ENCODE results near the gene ARHGAP36.

Gene ARHGAP36, protein sequence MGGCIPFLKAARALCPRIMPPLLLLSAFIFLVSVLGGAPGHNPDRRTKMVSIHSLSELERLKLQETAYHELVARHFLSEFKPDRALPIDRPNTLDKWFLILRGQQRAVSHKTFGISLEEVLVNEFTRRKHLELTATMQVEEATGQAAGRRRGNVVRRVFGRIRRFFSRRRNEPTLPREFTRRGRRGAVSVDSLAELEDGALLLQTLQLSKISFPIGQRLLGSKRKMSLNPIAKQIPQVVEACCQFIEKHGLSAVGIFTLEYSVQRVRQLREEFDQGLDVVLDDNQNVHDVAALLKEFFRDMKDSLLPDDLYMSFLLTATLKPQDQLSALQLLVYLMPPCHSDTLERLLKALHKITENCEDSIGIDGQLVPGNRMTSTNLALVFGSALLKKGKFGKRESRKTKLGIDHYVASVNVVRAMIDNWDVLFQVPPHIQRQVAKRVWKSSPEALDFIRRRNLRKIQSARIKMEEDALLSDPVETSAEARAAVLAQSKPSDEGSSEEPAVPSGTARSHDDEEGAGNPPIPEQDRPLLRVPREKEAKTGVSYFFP

DNA sequence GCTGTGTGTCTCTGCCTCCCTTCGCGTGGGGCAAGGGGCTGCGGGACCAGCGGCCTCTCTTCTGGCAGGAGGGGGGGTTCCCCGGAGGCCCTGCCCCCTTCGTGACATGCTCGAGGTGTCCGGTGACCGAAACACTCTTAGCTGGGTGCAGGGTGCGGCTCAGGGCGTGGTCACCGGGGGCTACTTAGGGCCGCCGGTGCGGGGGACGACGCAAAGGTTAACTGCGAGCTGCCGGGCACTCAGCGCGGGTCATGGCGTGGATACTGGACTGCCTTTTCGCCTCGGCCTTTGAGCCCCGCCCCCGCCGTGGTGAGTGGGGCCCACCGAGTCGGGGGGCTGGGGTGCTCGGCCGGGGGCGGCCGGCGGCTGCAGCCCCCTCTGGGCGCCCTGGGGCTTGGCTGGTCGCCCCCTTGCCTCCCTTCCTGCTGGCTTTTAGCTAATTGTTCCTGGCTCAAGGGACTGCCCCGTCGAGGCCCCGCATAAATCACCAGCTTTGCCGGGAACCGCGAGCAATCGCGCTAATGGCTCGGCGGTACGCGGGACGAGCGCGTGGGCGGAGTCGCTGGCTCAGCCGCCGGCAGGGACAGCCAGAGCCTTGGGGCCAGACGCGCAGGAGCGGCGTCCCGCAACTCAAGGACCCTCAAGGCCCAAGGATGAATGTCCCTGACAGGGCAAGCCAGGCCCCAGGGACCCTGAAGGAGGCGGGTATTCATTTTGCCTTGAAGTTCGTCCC is at the start of gene ARHGAP36:
TSS of gene ARHGAP36 (plus strand) at position 211 of the 733 bp plus-strand sequence. CDS start 23,320 bp downstream, outside the sequence.
- no peak for DNase-seq

DNA sequence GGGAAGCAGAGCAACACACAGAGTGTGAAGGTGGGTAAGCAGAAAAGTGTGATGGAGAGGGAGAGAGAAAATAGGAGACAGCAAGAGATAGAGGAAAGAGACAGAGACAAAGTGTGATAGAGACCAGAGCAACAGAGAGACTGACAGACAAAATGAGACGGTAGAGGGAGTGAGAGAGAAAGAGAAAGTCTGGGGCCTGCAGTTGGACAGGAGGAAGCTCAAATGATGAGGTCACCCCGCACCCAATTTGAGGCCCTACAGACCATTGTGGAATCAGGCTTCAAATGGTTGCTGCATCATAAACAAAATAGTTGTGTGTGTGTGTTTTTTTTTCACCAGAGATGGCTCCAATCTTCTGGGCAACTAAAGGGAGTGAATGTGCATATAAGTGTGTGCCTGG is 48.0 kb upstream of the ARHGAP36 start:
- DNase-seq: no peak

DNA sequence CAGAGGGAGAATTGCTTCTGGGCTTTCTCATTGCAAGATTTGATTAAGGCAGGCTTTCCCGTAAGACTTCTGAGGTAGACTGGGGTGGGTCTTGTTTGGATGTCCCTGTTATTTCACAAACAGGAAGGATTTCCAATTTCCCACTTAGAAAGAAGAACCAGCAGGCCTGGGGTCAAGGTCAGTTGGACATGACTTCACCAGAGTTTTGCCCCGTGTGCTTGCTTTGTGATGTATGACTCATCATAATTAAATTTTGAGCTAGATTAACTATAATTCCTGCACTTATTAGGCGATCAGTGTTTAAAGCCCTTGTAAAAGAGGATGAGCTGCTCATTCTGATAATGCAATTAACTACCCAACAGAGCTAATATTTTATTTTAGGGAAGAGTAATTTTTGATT is 32.8 kb upstream of the ARHGAP36 start:
- no peak for DNase-seq

DNA sequence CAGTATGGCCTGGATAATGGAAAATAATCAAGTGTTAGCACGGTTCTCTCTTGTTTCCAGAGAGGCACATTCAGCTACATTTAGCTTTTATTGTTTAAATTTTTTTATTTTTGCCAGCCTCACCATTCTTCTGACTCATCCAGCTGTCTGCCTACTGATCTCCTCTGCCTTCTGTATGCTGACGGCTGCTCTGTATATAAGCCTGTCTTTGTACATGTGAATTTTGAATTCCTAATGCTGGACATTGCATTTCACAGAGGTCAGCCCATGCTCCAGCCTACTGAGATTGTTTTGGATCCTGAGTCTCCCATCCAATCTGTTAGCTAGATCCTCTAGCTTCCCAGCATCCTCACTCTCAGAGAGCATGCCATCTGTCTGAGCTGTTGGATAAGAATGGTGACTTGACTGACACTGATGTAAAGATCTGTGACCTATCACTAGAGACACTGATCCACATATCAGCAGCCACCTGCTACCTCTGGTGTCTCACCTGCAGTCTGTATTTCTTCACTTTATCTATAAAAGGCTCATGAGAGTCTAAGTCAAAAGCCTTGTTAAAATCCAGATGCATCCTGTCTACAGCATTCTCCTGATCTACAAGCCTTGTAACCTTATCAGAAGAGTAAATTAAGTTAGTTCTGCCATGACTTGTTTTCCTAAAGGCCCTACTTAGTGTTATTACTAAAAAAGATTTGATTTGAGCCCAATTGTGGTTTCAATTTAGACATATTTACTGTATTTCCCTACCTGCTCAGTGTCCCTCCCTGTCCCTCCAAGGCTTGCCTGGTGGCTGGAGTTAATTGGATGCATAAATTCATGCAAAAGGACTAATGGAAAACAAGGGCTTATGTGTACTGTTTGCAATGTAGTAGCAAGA is 25.6 kb upstream of the ARHGAP36 start:
- DNase-seq: no peak

DNA sequence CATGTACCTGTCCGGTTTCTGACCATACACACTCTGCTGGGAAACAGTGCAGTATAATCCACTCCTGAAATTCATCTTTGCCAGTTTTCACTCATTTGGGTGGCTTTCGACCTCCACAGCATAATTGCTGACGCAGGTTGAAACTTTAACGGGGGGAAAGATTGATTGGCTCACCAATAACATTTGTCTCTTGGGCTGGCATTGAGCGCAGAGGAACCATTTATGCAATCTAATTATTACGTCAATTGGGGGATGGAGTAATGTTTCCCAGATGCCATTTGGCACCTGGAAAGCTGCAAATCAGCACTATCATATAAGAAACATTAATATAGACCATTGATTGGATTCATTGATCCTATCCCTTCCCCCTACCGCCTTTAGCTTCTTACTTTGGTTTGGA is 24.1 kb upstream of the ARHGAP36 start:
- DNase-seq: no peak

DNA sequence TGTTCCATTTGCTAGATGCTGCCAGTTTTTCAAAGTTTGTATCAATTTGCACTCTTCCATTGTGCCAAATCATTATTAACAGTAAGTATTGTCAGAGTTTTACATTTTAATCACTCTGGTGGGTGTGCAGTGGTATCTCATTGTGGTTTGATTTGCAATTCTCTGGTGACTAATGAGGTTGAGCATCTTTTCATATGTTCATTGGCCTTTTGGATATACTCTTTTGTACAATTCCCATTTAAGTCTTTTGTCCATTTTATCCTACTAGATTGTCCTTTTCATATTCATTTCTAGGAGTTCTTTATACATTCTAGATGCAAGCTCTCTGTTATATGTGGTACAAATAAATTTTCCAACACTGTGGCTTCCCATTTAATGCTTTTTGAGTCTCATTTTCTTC is 17.4 kb upstream of the ARHGAP36 start:
- no peak for DNase-seq

DNA sequence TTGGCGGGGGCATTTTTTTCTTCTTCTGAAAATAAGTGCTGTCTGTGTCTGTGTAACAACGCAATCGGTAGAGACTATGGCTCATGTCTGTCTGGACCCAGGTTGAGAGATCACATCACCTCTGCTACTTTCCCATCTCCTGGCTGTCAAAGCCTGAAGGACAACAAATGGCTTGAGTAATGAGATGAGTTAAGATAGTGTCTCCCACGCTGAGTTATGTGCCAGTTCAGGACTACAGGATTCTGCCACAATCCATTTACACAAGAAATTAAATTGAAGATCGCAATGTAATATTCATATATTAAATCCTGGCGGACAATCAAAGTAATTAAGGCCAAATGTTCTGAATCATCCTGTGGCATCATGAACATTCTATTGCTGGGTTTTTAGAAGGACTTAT is 16.5 kb upstream of the ARHGAP36 start:
- no peak for DNase-seq

DNA sequence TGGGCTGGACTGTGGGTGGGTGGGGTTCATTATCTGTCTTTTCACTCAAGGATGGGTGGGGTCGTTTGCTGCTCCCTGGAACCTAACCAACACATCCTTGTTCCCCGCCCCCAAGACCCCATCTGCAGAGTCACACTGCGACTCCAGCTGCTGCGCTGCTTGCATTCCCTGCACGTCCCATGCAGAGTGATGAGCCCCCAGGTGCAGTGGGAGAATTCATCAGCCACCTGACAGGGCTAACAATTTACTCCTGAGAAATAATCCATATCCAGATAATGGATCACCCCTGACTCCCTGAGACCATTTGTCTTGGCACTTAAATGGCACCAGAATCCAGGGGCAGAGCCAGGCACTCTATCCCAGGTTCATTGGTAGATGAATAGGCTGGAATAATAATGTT is 12.4 kb upstream of the ARHGAP36 start:
- no peak for DNase-seq

DNA sequence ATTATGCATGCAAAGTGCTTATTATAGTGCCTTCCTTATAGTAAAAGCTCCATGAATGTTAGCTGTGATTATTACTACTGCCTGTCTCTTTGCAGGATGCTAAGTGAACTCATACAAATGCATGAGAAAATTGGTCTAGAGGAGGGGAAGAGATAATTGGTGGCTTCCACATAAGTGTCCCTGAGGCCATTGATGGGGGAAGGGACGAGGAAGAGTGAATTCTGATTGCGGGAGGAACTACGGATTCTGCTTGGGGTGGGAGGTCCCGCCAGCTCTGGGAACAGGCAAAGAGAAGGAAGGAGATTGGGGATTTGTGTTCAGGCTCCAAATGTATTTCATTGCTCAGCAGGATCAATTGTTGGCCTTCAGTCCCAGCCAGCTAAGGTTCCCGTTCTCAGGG is 11.6 kb upstream of the ARHGAP36 start:
- no peak for DNase-seq

DNA sequence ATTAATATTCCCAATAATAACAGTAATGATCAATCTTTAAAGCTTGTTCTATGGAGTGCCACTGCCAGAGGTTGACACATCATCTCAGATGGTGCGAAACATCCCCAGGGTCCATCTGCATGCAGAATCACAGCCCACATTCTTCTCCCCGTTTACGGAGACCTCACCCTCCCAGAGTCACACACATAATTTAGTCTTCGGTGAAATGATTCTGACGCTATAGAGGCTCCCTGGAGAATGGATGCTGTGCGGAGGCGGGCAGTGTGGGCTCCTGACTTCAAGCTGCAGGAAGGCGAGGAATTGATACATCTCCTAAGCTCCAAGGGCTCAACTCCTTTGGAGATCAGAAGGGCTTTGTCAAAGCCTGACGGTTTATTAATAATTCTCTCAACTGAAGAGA is 11.0 kb upstream of the ARHGAP36 start:
- DNase-seq: no peak

DNA sequence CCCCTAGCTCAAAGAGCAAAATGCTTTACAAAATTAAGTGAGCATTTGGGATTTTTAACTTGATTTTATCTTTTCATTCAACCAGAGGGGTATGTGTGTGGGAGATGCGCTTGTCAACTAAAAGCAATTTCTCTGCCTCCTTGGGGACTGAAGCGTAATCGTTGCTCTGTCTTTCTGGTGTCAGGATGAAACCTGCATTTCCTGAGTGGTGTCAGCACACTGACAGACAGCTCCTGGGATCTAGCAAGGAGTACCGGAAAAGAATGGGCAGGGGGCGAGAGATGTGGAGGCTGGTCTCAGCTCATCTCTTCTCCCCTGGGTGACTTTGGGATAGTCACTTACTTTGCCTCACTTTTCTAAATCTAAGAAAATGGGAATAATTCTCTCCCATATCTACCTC is 5.1 kb upstream of the ARHGAP36 start:
- no peak for DNase-seq

DNA sequence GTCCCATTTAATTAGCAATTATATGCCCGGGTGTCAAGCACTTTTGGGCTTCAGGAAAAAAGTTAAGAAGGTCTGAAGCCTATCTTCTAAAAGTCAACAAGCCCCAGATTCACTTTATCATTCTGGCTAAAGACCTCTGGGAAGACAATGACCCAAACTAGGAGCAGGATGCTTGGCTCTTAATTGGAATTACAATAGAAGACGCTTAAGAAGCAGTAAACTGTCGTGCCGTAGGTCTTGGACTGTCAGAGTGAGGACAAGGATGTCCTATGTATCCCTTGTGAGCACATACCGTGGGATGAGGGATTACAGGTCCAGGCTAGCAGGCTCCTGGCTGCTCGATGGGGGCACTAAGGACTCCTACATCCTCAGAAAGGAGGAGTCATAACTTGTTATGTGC is 3.2 kb upstream of the ARHGAP36 start:
- DNase-seq: no peak

DNA sequence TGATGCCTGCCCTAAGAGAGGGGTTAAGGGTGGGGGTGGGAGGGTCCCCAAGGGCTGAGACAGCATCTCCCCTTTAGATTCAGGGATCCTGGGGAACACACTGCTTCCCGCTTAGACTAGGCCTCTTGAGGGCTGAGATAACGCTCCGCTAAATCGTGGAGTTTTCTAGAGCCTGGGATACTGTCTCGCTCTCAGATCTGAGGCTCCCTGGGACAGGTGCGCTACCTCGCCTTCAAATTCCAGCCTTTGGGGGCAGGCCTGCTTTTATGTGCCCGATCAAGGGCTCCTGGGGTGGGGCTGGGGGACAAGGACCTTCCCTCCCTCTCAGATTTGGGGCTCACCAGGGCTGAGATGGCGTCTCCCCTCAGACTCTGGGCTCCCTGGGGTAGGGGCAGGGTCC is 440 bp upstream of the ARHGAP36 start:
- DNase-seq: no peak

DNA sequence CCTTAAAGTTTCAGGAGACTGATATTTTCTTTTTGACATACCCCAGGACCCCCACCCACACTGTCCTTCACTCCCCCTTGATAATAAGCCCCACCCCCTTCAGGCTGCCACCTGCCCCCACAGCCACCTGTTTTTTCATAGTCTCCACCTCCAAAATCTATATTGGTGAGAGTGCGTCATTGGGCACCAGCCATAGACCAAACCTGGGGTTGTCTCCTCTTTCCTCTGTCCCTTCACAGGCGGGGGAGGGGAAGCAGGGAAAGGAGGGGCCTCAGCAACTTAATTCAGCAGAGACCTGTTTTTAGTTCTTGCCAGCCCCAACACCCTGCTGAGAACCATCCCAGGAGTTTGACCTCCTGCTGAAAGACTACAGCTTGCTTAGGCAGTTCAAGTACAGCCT is 1.1 kb downstream of the ARHGAP36 start:
- DNase-seq: no peak

DNA sequence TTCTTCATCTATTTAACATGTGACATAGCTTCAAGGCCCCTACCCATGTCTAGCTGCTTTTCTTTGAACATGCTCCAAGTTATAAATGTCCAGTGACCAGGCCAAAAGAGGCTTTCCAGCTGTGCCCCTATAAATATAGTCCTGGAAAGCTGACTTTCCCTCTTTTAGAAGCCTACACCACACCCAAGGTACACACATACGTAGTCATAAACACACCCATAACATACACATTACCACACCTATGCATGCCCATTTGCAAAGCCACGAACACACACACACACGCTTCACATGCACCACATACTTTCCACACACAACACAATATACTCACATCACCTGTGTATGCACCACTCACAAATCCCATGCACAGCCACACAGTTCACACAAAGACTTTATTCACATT is 2.0 kb downstream of the ARHGAP36 start:
- no peak for DNase-seq

DNA sequence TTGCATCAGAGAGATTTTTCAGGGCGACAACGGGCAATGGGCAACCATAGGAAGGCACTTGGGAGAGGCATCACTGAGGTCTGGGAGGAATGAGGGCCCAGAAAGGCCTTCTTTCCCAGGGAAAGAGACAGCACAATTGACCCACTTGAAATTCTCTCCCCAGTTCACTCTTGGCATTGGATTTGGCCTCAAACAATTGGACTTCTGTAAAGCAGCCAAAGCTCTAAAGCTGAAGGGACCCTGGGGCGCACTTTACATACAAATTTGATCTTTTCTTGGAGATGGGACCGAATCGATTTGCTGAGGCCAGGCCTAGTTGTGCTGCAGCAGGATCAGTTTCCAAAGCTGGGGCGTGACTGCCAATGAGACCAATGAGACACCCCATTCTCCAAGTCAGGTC is 3.2 kb downstream of the ARHGAP36 start:
- DNase-seq: no peak

DNA sequence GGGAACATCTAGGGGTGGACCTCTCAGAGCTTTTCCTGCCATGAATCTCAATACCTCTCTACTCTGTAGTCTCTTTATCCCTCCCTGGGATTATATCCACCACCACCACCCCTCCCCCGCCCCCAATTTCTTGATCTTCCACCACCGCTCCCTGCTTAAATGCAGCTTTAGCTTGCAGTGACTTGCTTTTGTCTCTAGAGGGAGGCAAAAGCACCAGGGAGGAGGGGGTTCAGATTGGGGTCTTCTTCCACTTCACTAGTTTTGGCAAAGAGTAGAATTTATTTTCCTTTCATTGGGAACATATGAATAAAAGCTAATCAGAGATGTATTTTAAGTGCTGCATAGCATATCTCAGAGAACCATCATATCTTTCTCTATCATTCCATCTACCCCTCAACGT is 5.5 kb downstream of the ARHGAP36 start:
- DNase-seq: no peak

DNA sequence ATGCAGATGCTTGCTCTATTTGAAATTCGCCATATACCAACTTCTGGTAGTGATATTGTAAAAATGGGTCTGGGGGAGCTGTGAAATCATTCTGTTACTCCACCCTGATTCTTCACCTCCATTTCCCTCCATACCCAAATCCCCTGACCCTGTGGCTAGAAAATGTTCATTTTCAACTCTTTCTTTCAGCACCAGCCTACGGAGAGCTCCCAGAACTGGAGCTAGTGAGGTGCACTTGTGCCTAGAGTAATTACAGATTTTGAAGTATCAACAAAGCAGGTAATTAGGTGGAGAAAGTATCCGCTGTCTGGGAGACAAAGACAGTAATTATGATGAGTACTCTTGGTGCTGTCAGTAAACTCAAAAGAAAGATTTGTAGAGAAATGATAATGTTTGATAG is 8.1 kb downstream of the ARHGAP36 start:
- DNase-seq: no peak

DNA sequence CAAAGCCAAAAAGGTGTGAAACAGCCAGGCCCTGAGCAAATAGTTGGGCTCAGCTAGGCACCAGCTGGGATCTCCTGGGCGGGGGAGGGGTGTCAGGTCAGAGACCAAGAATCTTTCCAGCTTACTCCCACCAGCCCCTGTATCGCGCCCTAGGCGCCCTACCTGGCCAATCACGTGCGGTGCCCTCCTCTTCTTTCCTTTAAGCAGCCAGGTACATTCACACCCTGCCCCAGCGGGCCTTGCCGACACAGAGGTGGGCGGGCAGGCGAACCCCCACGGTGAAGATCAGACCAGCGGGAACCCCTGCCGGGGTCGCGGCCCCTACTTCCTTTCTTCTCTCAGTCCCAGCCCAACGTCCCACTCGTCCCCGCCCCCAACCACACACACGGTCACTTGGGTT is 9.1 kb downstream of the ARHGAP36 start:
- no peak for DNase-seq

DNA sequence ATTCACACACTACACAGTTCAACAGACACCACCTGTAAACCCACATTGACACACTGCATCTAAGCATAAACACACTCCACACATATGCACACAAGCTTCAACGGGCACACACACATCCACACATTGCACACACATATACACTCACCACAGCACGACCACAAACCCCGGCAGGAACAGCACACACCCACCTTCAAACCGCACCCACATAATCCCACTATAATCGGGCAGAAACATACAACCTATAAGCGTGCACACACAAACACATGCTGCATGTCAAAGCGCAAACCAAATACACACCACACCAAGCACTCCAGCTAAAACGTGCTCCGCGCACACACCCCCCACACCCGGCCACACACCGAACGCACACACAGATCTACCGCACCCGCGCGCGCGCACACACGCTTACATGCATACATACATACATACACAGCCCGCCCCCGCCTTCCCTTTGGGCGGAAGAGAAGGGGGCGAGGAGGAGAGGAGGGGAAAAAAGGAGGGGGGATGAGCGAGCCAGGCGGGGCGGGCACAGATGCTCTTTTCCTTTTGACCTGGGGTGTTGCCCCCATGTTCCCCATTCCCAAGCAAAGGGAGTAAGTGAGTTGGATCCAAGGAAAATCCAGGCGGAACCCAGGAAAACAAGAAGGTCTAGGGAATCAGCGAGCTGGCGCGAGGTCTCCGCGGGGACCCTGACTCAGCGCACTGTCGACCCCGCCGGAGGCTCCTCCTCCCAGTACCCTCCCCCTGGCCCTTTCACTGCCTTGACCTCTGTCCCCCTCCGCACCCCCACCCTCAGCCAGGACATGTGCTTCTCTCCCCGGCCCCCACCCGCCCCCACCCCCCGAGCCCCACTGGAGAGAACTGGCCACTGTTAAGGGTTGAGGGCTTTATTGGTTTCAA is 9.9 kb downstream of the ARHGAP36 start:
- no peak for DNase-seq

DNA sequence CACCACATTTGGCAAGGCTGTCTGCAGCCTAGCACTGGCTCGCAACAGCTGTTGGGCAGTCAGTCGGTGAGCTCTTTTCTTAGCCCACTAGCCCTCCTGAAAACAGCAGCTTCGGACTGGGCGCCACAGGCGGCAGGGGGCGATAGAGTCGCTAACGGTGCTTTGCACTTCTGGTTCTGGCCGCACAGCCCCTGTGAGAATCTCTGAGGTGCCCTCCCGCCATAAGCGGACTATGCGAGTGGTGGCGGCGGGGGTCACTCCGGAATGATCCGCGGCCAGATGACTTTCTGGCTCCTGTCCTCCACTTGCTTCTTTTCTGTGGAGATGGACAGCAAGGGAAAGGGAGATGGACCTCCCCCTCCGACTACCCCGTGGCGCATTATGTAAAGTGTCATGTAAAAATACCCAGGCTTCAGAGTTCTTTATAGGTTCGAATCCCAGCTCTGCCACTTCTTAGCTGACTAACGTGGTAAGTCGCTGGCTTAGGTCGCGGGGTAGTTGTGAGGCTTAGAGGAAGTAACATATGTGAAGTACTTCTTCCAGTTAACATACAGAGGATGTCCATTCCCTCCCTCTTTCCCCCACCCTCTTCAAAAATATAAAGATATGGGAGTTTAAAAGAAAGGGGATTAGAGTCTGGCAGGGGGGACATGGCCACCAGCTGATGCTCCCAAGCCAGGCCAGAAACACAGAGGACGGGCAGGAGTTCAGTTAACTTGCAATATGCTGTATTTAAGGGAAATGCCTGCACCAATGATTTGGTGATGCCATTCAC is 11.0 kb downstream of the ARHGAP36 start:
- DNase-seq: peak; percentile 2

All from hematopoietic multipotent progenitor cell treated with erythropoietin and hydrocortisone succinate and interleukin-3 and kit ligand, for 8 days (in vitro differentiated cells).